Muscle layer of duodenum (tissue), 2 donors: Measurements from ENCODE around the gene UBL4A.
"Not testable (repeated sequence)": the region's sequence is repeated elsewhere in the genome, so short reads cannot be mapped to it uniquely, and the experiment has no call there.

Source experiments
- H3K27ac ChIP-seq: one replicate; pipeline ENCODE4 v1.7.0; 2013; ENCODE audit warnings: mild to moderate bottlenecking, low read length
- H3K27me3 ChIP-seq: one replicate; pipeline ENCODE4 v1.7.0; 2013; ENCODE audit warnings: low read depth, mild to moderate bottlenecking, control low read depth, low read length
- H3K36me3 ChIP-seq, 2 donors: one replicate each; pipeline ENCODE4 v1.7.0; 2013; ENCODE audit warnings: low read length in 2 of 2, control low read depth in 1 of 2, mild to moderate bottlenecking in 1 of 2; ENCODE audit not compliant: insufficient read depth in 2 of 2, control insufficient read depth in 1 of 2
- H3K4me1 ChIP-seq, 2 donors: one replicate each; pipeline ENCODE4 v1.7.0; 2013; ENCODE audit warnings: low read length in 2 of 2, mild to moderate bottlenecking in 2 of 2, control low read depth in 1 of 2, moderate library complexity in 1 of 2; ENCODE audit not compliant: insufficient read depth in 2 of 2, control insufficient read depth in 1 of 2
- H3K4me3 ChIP-seq, 2 donors: one replicate each; pipeline ENCODE4 v1.7.0; 2013; ENCODE audit warnings: low read length in 2 of 2, low read depth in 1 of 2, mild to moderate bottlenecking in 1 of 2
- H3K9me3 ChIP-seq, 2 donors: one replicate each; pipeline ENCODE4 v1.7.0; 2013; ENCODE audit warnings: low read length in 2 of 2, control low read depth in 1 of 2, mild to moderate bottlenecking in 1 of 2; ENCODE audit not compliant: control insufficient read depth in 1 of 2
- donor health status: healthy.

UBL4A gene

GRCh38 chrX:154506483-154507332 lies 20.3 kb upstream of the UBL4A start:
- peaks cover 0 to 37% of the 10 kb centered on the region in 2 donors for H3K36me3 ChIP-seq
- H3K27me3 ChIP-seq = no peaks in the 10 kb centered on the region
- H3K27ac ChIP-seq = no peak overlapping the region
- H3K4me3 ChIP-seq = no peak overlapping the region
- no peaks in the 10 kb centered on the region for H3K9me3 ChIP-seq
- H3K4me1 ChIP-seq = no peaks in the 10 kb centered on the region

- Histone ChIP-seq H3K4me3 (no peak overlapping the region), H3K36me3 (peaks cover 0 to 37% of the 10 kb centered on the region in 2 donors), H3K9me3 (no peaks in the 10 kb centered on the region), H3K27me3 (no peaks in the 10 kb centered on the region), H3K4me1 (no peaks in the 10 kb centered on the region), H3K27ac (no peak overlapping the region)
Observed at GRCh38 chrX:154505734-154506133, 19.3 kb upstream of the UBL4A start.

- no peak overlapping the region for H3K4me3 ChIP-seq
- no peaks in the 10 kb centered on the region for H3K27me3 ChIP-seq
- H3K27ac ChIP-seq = no peak overlapping the region
- H3K36me3 ChIP-seq = peaks cover 0 to 28% of the 10 kb centered on the region in 2 donors
- no peaks in the 10 kb centered on the region for H3K4me1 ChIP-seq
- no peaks in the 10 kb centered on the region for H3K9me3 ChIP-seq
Observed at GRCh38 chrX:154502989-154503388, 16.6 kb upstream of the UBL4A start.

- H3K27ac ChIP-seq = no peak overlapping the region
- H3K4me1 ChIP-seq = no peaks in the 10 kb centered on the region
- no peaks in the 10 kb centered on the region for H3K9me3 ChIP-seq
- H3K27me3 ChIP-seq = no peaks in the 10 kb centered on the region
- peaks cover 0 to 21% of the 10 kb centered on the region in 2 donors for H3K36me3 ChIP-seq
- no peak overlapping the region for H3K4me3 ChIP-seq
Observed at GRCh38 chrX:154502098-154502497, 15.7 kb upstream of the UBL4A start.

- not testable (repeated sequence) for H3K4me1 ChIP-seq, H3K4me3 ChIP-seq, H3K9me3 ChIP-seq, H3K27me3 ChIP-seq, H3K27ac ChIP-seq
- peaks cover 0 to 15% of the 10 kb centered on the region in 2 donors for H3K36me3 ChIP-seq
Observed at GRCh38 chrX:154501423-154501822, 15.0 kb upstream of the UBL4A start.

GRCh38 chrX:154496591-154497137 lies 10.2 kb upstream of the UBL4A start:
- not testable (repeated sequence) for H3K4me3 ChIP-seq, H3K27ac ChIP-seq, H3K4me1 ChIP-seq, H3K27me3 ChIP-seq, H3K36me3 ChIP-seq, H3K9me3 ChIP-seq

GRCh38 chrX:154495472-154495922 lies 9.1 kb upstream of the UBL4A start:
- H3K4me1 ChIP-seq = no peaks in the 10 kb centered on the region
- no peaks in the 10 kb centered on the region for H3K9me3 ChIP-seq
- H3K4me3 ChIP-seq = no peak overlapping the region
- H3K36me3 ChIP-seq = no peaks in the 10 kb centered on the region
- H3K27me3 ChIP-seq = no peaks in the 10 kb centered on the region
- H3K27ac ChIP-seq = no peak overlapping the region

- Histone ChIP-seq H3K36me3 (no peaks in the 10 kb centered on the region), H3K4me1 (peaks cover 0 to under 1% of the 10 kb centered on the region in 2 donors), H3K27ac (no peak overlapping the region), H3K9me3 (no peaks in the 10 kb centered on the region), H3K27me3 (no peaks in the 10 kb centered on the region), H3K4me3 (no peak overlapping the region)
Observed at GRCh38 chrX:154494715-154495114, 8.3 kb upstream of the UBL4A start.

- peaks cover 0 to 8% of the 10 kb centered on the region in 2 donors for H3K36me3 ChIP-seq
- no peaks in the 10 kb centered on the region for H3K9me3 ChIP-seq
- H3K27me3 ChIP-seq = no peaks in the 10 kb centered on the region
- H3K4me1 ChIP-seq = peaks cover 5 to 26% of the 10 kb centered on the region in 2 donors
- H3K27ac ChIP-seq = peak within 1 kb of the TSS; percentile 67
- H3K4me3 ChIP-seq = peak within 1 kb of the TSS; percentile 53 to 61
Observed at GRCh38 chrX:154490414-154491083, 4.1 kb upstream of the UBL4A start, which contains the start of gene SLC10A3. Gene SLC10A3 (minus strand): TSS chrX:154490629. CDS start chrX:154488940, 1,689 bp downstream.

GRCh38 chrX:154490021-154490413 lies 3.6 kb upstream of the UBL4A start:
- Histone ChIP-seq H3K27ac (peak overlapping the region; percentile 67), H3K4me1 (peaks cover 5 to 32% of the 10 kb centered on the region in 2 donors), H3K36me3 (peaks cover 0 to 8% of the 10 kb centered on the region in 2 donors), H3K9me3 (no peaks in the 10 kb centered on the region), H3K27me3 (no peaks in the 10 kb centered on the region), H3K4me3 (peak overlapping the region; percentile 52 to 53)

GRCh38 chrX:154489182-154489581 lies 2.8 kb upstream of the UBL4A start:
- Histone ChIP-seq H3K4me3 (peak overlapping the region in 1 of 2 donors; percentile 52), H3K4me1 (peaks cover 5 to 35% of the 10 kb centered on the region in 2 donors), H3K36me3 (peaks cover 0 to 8% of the 10 kb centered on the region in 2 donors), H3K9me3 (no peaks in the 10 kb centered on the region), H3K27ac (no peak overlapping the region), H3K27me3 (no peaks in the 10 kb centered on the region)
